Body of pancreas (tissue), 4 donors: ENCODE data around the gene ENPP6. TPM values are rescaled to one million over a fixed set of nuclear protein-coding genes. Genes with fewer than 3 reads are reported as not detected.
A peak's percentile ranks its signal among the peaks of the same experiment; 100 is the strongest.

ENCODE experiments used
- ATAC-seq: fragments of 150-250 bp; one replicate; pipeline ENCODE4 v1.9.1; 2016
- DNase-seq, 4 donors: peaks; one replicate each; pipeline ENCODE4 v3.0.0-alpha.2; 2019
- H3K27ac ChIP-seq, 4 donors: fragments of 200-600 bp; sonication (generic); 1 replicate in 3 of 4; 2 replicates in 1 of 4; pipeline versions ENCODE4 v1.5.1 to v1.6.1; 2016 to 2019; ENCODE audit warnings: mild to moderate bottlenecking in 1 of 4, mixed read lengths in 1 of 4, moderate library complexity in 1 of 4
- H3K27me3 ChIP-seq, 2 donors: fragments of 200-600 bp; sonication (generic); one replicate each; pipeline ENCODE4 v1.6.0; 2016; ENCODE audit warnings: mild to moderate bottlenecking in 1 of 2
- H3K36me3 ChIP-seq, 2 donors: fragments of 200-600 bp; sonication (generic); replicated peaks in 1 of 2; 2 replicates each; pipeline ENCODE4 v1.5.1; 2016; ENCODE audit warnings: low read depth in 2 of 2; ENCODE audit not compliant: insufficient read depth in 1 of 2
- H3K4me1 ChIP-seq: fragments of 200-600 bp; sonication (generic); one replicate; pipeline ENCODE4 v1.6.0; 2016
- H3K4me3 ChIP-seq, 2 donors: fragments of 200-600 bp; sonication (generic); 1 replicate in 1 of 2; 2 replicates in 1 of 2; pipeline ENCODE4 v1.5.1; 2016 to 2019
- H3K9me3 ChIP-seq, 3 donors: fragments of 200-600 bp; sonication (generic); 1 replicate in 2 of 3; 2 replicates in 1 of 3; pipeline ENCODE4 v1.5.1; 2016
- POLR2A ChIP-seq, 3 donors: fragments of 450-650 bp; IDR thresholded peaks; one replicate each; pipeline ENCODE4 v1.6.1; 2016; ENCODE audit warnings: antibody characterized with exemption in 3 of 3, mild to moderate bottlenecking in 2 of 3
- WGBS, 2 donors: methylation state at CpG; one replicate each; pipeline ENCODE4 v1.1.5; 2017; 5-methylcytosine and 5-hydroxymethylcytosine counted together
- intact Hi-C: fragments of 100-400 bp; cut with DNase I; formaldehyde crosslinking; loops from one replicate; pipeline ENCODE4 v1.15.1; 2023
- total RNA-seq, 2 donors: library from RNA; depleted of rRNA; stranded (reverse); fragments of >200 nt; gene quantifications; one replicate each; pipeline ENCODE4 v1.1.0, GENCODE V29; 2016
- TF ChIP-seq, protein P1 (sequence below), 7 experiments: fragments of 450-650 bp in 4 of 7; fragments of 200-600 bp in 3 of 7; sonication (generic) in 3 of 7; IDR thresholded peaks; one replicate each; pipeline ENCODE4 v1.5.1; 2016 to 2019; ENCODE audit warnings: antibody characterized with exemption in 7 of 7

The ENPP6 gene
- total RNA-seq, 2 donors from 2014 or later, result not detected

- no peak overlapping the region for H3K4me3 ChIP-seq
- WGBS, 2 donors, result 60 to 69% methylated on average over 23 of the region's 23 CpGs
- peak; percentile 53 for ATAC-seq
- no peaks in the 10 kb centered on the region for H3K9me3 ChIP-seq
- H3K27ac ChIP-seq, result no peak overlapping the region
- intact Hi-C loops, result no loop called here
- TF ChIP-seq, protein P1, sequence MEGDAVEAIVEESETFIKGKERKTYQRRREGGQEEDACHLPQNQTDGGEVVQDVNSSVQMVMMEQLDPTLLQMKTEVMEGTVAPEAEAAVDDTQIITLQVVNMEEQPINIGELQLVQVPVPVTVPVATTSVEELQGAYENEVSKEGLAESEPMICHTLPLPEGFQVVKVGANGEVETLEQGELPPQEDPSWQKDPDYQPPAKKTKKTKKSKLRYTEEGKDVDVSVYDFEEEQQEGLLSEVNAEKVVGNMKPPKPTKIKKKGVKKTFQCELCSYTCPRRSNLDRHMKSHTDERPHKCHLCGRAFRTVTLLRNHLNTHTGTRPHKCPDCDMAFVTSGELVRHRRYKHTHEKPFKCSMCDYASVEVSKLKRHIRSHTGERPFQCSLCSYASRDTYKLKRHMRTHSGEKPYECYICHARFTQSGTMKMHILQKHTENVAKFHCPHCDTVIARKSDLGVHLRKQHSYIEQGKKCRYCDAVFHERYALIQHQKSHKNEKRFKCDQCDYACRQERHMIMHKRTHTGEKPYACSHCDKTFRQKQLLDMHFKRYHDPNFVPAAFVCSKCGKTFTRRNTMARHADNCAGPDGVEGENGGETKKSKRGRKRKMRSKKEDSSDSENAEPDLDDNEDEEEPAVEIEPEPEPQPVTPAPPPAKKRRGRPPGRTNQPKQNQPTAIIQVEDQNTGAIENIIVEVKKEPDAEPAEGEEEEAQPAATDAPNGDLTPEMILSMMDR (IDR thresholded peaks at IDR 0.05), result peak; percentile 14 to 55 (median 43)
- TF ChIP-seq POLR2A (IDR thresholded peaks at IDR 0.05), result no peak
- no peaks in the 10 kb centered on the region for H3K36me3 ChIP-seq
- no peaks in the 10 kb centered on the region for H3K4me1 ChIP-seq
- no peak for DNase-seq
- no peaks in the 10 kb centered on the region for H3K27me3 ChIP-seq
Measured at GRCh38 chr4:184250795-184251669, 33.4 kb upstream of the ENPP6 start.

GRCh38 chr4:184248216-184248615, 30.5 kb upstream of the ENPP6 start:
- H3K4me1 ChIP-seq, result no peaks in the 10 kb centered on the region
- TF ChIP-seq, protein P1 (IDR thresholded peaks at IDR 0.05), result no peak
- no peak for TF ChIP-seq POLR2A (IDR thresholded peaks at IDR 0.05)
- no peak overlapping the region for H3K4me3 ChIP-seq
- no peak overlapping the region for H3K27ac ChIP-seq
- no peaks in the 10 kb centered on the region for H3K27me3 ChIP-seq
- H3K9me3 ChIP-seq, result no peaks in the 10 kb centered on the region
- H3K36me3 ChIP-seq, result no peaks in the 10 kb centered on the region
- ATAC-seq (no peak), DNase-seq (no peak)
- 82 to 91% methylated on average over 2 of the region's 2 CpGs for WGBS, 2 donors
- intact Hi-C loops, result no loop called here

DNA sequence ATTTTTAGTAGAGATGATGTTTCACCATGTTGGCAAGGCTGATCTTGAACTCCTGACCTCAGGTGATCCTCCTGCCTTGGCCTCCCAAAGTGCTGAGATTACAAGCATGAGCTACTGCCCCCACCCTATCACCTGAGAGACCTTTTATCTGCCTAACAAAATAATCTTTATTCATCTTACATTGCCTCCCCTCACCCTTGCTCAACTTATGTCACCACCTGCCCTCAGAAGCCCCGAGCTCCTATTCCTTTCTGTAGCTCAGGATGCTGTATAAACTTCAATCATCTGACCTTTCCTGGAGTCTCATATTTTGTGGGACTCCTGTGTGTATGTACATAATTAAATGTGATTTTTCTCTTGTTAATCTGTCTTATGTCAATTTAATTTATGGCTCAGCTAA, 29.7 kb upstream of the ENPP6 start:
- Histone ChIP-seq H3K4me1 (no peaks in the 10 kb centered on the region), H3K27me3 (no peaks in the 10 kb centered on the region), H3K9me3 (no peaks in the 10 kb centered on the region), H3K4me3 (no peak overlapping the region), H3K36me3 (no peaks in the 10 kb centered on the region), H3K27ac (no peak overlapping the region)
- no peak for DNase-seq
- WGBS, 2 donors, result 85 to 100% methylated on average over 1 of the region's 1 CpG
- intact Hi-C loops, result no loop called here
- no peak for ATAC-seq
- TF ChIP-seq POLR2A (IDR thresholded peaks at IDR 0.05), result no peak
- TF ChIP-seq, protein P1 (IDR thresholded peaks at IDR 0.05), result no peak

GRCh38 chr4:184246426-184246825, 28.8 kb upstream of the ENPP6 start:
- intact Hi-C loops, result no loop called here
- H3K4me1 ChIP-seq, result no peaks in the 10 kb centered on the region
- no peaks in the 10 kb centered on the region for H3K9me3 ChIP-seq
- WGBS, 2 donors, result 78 to 81% methylated on average over 7 of the region's 7 CpGs
- no peaks in the 10 kb centered on the region for H3K27me3 ChIP-seq
- ATAC-seq (no peak), DNase-seq (no peak)
- no peak overlapping the region for H3K4me3 ChIP-seq
- no peak overlapping the region for H3K27ac ChIP-seq
- no peaks in the 10 kb centered on the region for H3K36me3 ChIP-seq
- TF ChIP-seq POLR2A (IDR thresholded peaks at IDR 0.05), result no peak
- TF ChIP-seq, protein P1 (IDR thresholded peaks at IDR 0.05), result no peak
